ENCODE measurements around the gene CLPTM1.
A peak's percentile ranks its signal among the peaks of the same experiment; 100 is the strongest.
"Not testable (repeated sequence)": the region's sequence is repeated elsewhere in the genome, so short reads cannot be mapped to it uniquely, and the experiment has no call there.

CLPTM1 gene

GRCh38 chr19:44913512-44914432 lies 41.4 kb upstream of the CLPTM1 start:
- not testable (repeated sequence) for H3K27me3 ChIP-seq (ENCODE audit: control insufficient read depth in 5 of 5, insufficient read depth in 4 of 5, low read length in 5 of 5); H3K36me3 ChIP-seq (ENCODE audit: control insufficient read depth in 5 of 5, insufficient read depth in 5 of 5, low read length in 5 of 5); H3K9me3 ChIP-seq (ENCODE audit: control insufficient read depth in 5 of 5, low read length in 5 of 5)
- Histone ChIP-seq H3K9ac (ENCODE audit: low read length in 5 of 5) (peak overlapping the region in 2 of 5 donors; percentile 11 to 13), H3K27ac (ENCODE audit: low read depth, low read length) (peak overlapping the region; percentile 44), H3K4me1 (ENCODE audit: control insufficient read depth in 5 of 5, insufficient read depth in 5 of 5, low read length in 5 of 5) (peaks cover 6 to 62% (median 49%) of the 10 kb centered on the region in 5 donors), H3K4me3 (ENCODE audit: low read depth in 1 of 5, low read length in 5 of 5) (peak overlapping the region in 2 of 5 donors; percentile 73 to 75)

- not testable (repeated sequence) for H3K9me3 ChIP-seq (ENCODE audit: control insufficient read depth in 5 of 5, low read length in 5 of 5); H3K27me3 ChIP-seq (ENCODE audit: control insufficient read depth in 5 of 5, insufficient read depth in 4 of 5, low read length in 5 of 5); H3K36me3 ChIP-seq (ENCODE audit: control insufficient read depth in 5 of 5, insufficient read depth in 5 of 5, low read length in 5 of 5)
- Histone ChIP-seq H3K9ac (ENCODE audit: low read length in 5 of 5) (peak within 1 kb of the TSS in 4 of 5 donors; percentile 30 to 64 (median 44)), H3K4me3 (ENCODE audit: low read depth in 1 of 5, low read length in 5 of 5) (peak within 1 kb of the TSS; percentile 51 to 75 (median 69)), H3K4me1 (ENCODE audit: control insufficient read depth in 5 of 5, insufficient read depth in 5 of 5, low read length in 5 of 5) (peaks cover 6 to 61% (median 49%) of the 10 kb centered on the region in 5 donors), H3K27ac (ENCODE audit: low read depth, low read length) (peak within 1 kb of the TSS; percentile 44)
These were observed 40.6 kb upstream of the CLPTM1 start, which contains the start of gene APOC1 for GRCh38 chr19:44914433-44915206. TSS of gene APOC1 (plus strand) at chr19:44914608. CDS start at chr19:44914892, 284 bp downstream.

- Histone ChIP-seq H3K27ac (ENCODE audit: low read depth, low read length) (peak overlapping the region; percentile 46), H3K4me1 (ENCODE audit: control insufficient read depth in 5 of 5, insufficient read depth in 5 of 5, low read length in 5 of 5) (peaks cover 7 to 42% (median 40%) of the 10 kb centered on the region in 5 donors), H3K4me3 (ENCODE audit: low read depth in 1 of 5, low read length in 5 of 5) (no peak overlapping the region), H3K9ac (ENCODE audit: low read length in 5 of 5) (no peak overlapping the region), H3K27me3 (ENCODE audit: control insufficient read depth in 5 of 5, insufficient read depth in 4 of 5, low read length in 5 of 5) (no peaks in the 10 kb centered on the region), H3K9me3 (ENCODE audit: control insufficient read depth in 5 of 5, low read length in 5 of 5) (no peaks in the 10 kb centered on the region), H3K36me3 (ENCODE audit: control insufficient read depth in 5 of 5, insufficient read depth in 5 of 5, low read length in 5 of 5) (no peaks in the 10 kb centered on the region)
These were observed 30.9 kb upstream of the CLPTM1 start for GRCh38 chr19:44924243-44924725.

- Histone ChIP-seq H3K27ac (ENCODE audit: low read depth, low read length) (peak overlapping the region; percentile 50), H3K4me3 (ENCODE audit: low read depth in 1 of 5, low read length in 5 of 5) (no peak overlapping the region), H3K9ac (ENCODE audit: low read length in 5 of 5) (peak overlapping the region in 1 of 5 donors; percentile 41)
These were observed 29.9 kb upstream of the CLPTM1 start for GRCh38 chr19:44925114-44925891.

GRCh38 chr19:44926245-44927077 lies 28.7 kb upstream of the CLPTM1 start:
- not testable (repeated sequence) for H3K27me3 ChIP-seq (ENCODE audit: control insufficient read depth in 5 of 5, insufficient read depth in 4 of 5, low read length in 5 of 5); H3K9me3 ChIP-seq (ENCODE audit: control insufficient read depth in 5 of 5, low read length in 5 of 5); H3K9ac ChIP-seq (ENCODE audit: low read length in 5 of 5); H3K36me3 ChIP-seq (ENCODE audit: control insufficient read depth in 5 of 5, insufficient read depth in 5 of 5, low read length in 5 of 5)
- Histone ChIP-seq H3K27ac (ENCODE audit: low read depth, low read length) (peak overlapping the region; percentile 41), H3K4me1 (ENCODE audit: control insufficient read depth in 5 of 5, insufficient read depth in 5 of 5, low read length in 5 of 5) (peaks cover 7 to 42% (median 40%) of the 10 kb centered on the region in 5 donors), H3K4me3 (ENCODE audit: low read depth in 1 of 5, low read length in 5 of 5) (peak overlapping the region in 2 of 5 donors; percentile 6 to 26)

More at GRCh38 chr19:44925114-44925891, 29.9 kb upstream of the CLPTM1 start:
- no peaks in the 10 kb centered on the region for H3K36me3 ChIP-seq (ENCODE audit: control insufficient read depth in 5 of 5, insufficient read depth in 5 of 5, low read length in 5 of 5)
- H3K9me3 ChIP-seq (ENCODE audit: control insufficient read depth in 5 of 5, low read length in 5 of 5), result no peaks in the 10 kb centered on the region
- H3K4me1 ChIP-seq (ENCODE audit: control insufficient read depth in 5 of 5, insufficient read depth in 5 of 5, low read length in 5 of 5), result peaks cover 7 to 42% (median 40%) of the 10 kb centered on the region in 5 donors
- H3K27me3 ChIP-seq (ENCODE audit: control insufficient read depth in 5 of 5, insufficient read depth in 4 of 5, low read length in 5 of 5), result no peaks in the 10 kb centered on the region

GRCh38 chr19:44927746-44928145 lies 27.4 kb upstream of the CLPTM1 start:
- no peaks in the 10 kb centered on the region for H3K36me3 ChIP-seq (ENCODE audit: control insufficient read depth in 5 of 5, insufficient read depth in 5 of 5, low read length in 5 of 5)
- no peak overlapping the region for H3K4me3 ChIP-seq (ENCODE audit: low read depth in 1 of 5, low read length in 5 of 5)
- no peak overlapping the region for H3K27ac ChIP-seq (ENCODE audit: low read depth, low read length)
- H3K4me1 ChIP-seq (ENCODE audit: control insufficient read depth in 5 of 5, insufficient read depth in 5 of 5, low read length in 5 of 5), result peaks cover 7 to 42% (median 40%) of the 10 kb centered on the region in 5 donors
- no peaks in the 10 kb centered on the region for H3K9me3 ChIP-seq (ENCODE audit: control insufficient read depth in 5 of 5, low read length in 5 of 5)
- no peaks in the 10 kb centered on the region for H3K27me3 ChIP-seq (ENCODE audit: control insufficient read depth in 5 of 5, insufficient read depth in 4 of 5, low read length in 5 of 5)
- no peak overlapping the region for H3K9ac ChIP-seq (ENCODE audit: low read length in 5 of 5)

GRCh38 chr19:44930088-44930487 lies 25.1 kb upstream of the CLPTM1 start:
- peaks cover 5 to 29% (median 28%) of the 10 kb centered on the region in 5 donors for H3K4me1 ChIP-seq (ENCODE audit: control insufficient read depth in 5 of 5, insufficient read depth in 5 of 5, low read length in 5 of 5)
- no peaks in the 10 kb centered on the region for H3K27me3 ChIP-seq (ENCODE audit: control insufficient read depth in 5 of 5, insufficient read depth in 4 of 5, low read length in 5 of 5)
- no peak overlapping the region for H3K27ac ChIP-seq (ENCODE audit: low read depth, low read length)

GRCh38 chr19:44931541-44931940 lies 23.6 kb upstream of the CLPTM1 start:
- H3K27ac ChIP-seq (ENCODE audit: low read depth, low read length), result no peak overlapping the region
- H3K9ac ChIP-seq (ENCODE audit: low read length in 5 of 5), result no peak overlapping the region
- H3K9me3 ChIP-seq (ENCODE audit: control insufficient read depth in 5 of 5, low read length in 5 of 5), result no peaks in the 10 kb centered on the region
- H3K4me1 ChIP-seq (ENCODE audit: control insufficient read depth in 5 of 5, insufficient read depth in 5 of 5, low read length in 5 of 5), result peaks cover 2 to 22% (median 18%) of the 10 kb centered on the region in 5 donors
- H3K27me3 ChIP-seq (ENCODE audit: control insufficient read depth in 5 of 5, insufficient read depth in 4 of 5, low read length in 5 of 5), result no peaks in the 10 kb centered on the region
- no peaks in the 10 kb centered on the region for H3K36me3 ChIP-seq (ENCODE audit: control insufficient read depth in 5 of 5, insufficient read depth in 5 of 5, low read length in 5 of 5)
- no peak overlapping the region for H3K4me3 ChIP-seq (ENCODE audit: low read depth in 1 of 5, low read length in 5 of 5)

More at GRCh38 chr19:44930088-44930487, 25.1 kb upstream of the CLPTM1 start:
- Histone ChIP-seq H3K9ac (ENCODE audit: low read length in 5 of 5) (no peak overlapping the region), H3K9me3 (ENCODE audit: control insufficient read depth in 5 of 5, low read length in 5 of 5) (no peaks in the 10 kb centered on the region), H3K4me3 (ENCODE audit: low read depth in 1 of 5, low read length in 5 of 5) (no peak overlapping the region), H3K36me3 (ENCODE audit: control insufficient read depth in 5 of 5, insufficient read depth in 5 of 5, low read length in 5 of 5) (no peaks in the 10 kb centered on the region)

GRCh38 chr19:44939668-44940067 lies 15.5 kb upstream of the CLPTM1 start:
- Histone ChIP-seq H3K27me3 (ENCODE audit: control insufficient read depth in 5 of 5, insufficient read depth in 4 of 5, low read length in 5 of 5) (no peaks in the 10 kb centered on the region), H3K4me3 (ENCODE audit: low read depth in 1 of 5, low read length in 5 of 5) (no peak overlapping the region), H3K27ac (ENCODE audit: low read depth, low read length) (no peak overlapping the region), H3K9ac (ENCODE audit: low read length in 5 of 5) (no peak overlapping the region), H3K36me3 (ENCODE audit: control insufficient read depth in 5 of 5, insufficient read depth in 5 of 5, low read length in 5 of 5) (no peaks in the 10 kb centered on the region), H3K4me1 (ENCODE audit: control insufficient read depth in 5 of 5, insufficient read depth in 5 of 5, low read length in 5 of 5) (peaks cover 0 to 20% (median 10%) of the 10 kb centered on the region in 5 donors), H3K9me3 (ENCODE audit: control insufficient read depth in 5 of 5, low read length in 5 of 5) (no peaks in the 10 kb centered on the region)
